ENCODE measurements around the gene POU4F3.

POU4F3 gene

DNA sequence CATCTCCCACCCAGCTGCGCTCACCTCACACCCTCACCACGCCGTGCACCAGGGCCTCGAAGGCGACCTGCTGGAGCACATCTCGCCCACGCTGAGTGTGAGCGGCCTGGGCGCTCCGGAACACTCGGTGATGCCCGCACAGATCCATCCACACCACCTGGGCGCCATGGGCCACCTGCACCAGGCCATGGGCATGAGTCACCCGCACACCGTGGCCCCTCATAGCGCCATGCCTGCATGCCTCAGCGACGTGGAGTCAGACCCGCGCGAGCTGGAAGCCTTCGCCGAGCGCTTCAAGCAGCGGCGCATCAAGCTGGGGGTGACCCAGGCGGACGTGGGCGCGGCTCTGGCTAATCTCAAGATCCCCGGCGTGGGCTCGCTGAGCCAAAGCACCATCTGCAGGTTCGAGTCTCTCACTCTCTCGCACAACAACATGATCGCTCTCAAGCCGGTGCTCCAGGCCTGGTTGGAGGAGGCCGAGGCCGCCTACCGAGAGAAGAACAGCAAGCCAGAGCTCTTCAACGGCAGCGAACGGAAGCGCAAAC lies 1.1 kb downstream of the POU4F3 start:
- DNase-seq (ENCODE audit: low read depth in 2 of 2) = no peak

DNA sequence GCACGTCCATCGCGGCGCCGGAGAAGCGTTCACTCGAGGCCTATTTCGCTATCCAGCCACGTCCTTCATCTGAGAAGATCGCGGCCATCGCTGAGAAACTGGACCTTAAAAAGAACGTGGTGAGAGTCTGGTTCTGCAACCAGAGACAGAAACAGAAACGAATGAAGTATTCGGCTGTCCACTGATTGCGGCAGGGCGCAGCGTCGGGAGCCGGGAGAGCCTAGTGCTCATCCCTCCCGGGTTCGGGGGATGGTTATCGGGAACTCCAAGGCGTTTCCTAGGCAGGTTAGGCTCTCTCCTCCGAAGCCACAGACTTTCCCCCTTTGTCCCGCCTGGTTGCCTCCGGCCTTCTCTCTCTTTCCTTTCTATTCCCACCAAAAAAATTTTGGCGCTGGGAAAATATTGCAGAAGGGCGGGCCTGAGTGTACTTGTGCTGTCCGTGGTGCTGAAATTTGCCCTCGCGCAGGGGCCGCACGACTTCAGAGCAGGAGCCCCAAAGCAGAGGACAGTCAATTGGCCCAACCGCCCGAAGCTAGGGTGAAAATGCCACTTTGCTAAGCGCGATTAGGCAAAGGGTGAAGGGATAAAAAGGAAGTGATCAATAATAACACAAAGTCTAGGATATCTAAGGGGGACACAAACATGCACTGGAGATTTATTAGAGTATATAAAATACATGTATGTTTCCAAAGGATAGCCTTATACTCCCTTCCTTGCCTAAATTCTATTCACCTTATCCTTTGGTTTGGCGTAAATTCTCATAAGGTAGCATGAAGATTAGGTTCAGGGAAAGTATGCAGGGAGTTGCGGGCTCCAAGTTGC lies 1.8 kb downstream of the POU4F3 start:
- DNase-seq (ENCODE audit: low read depth in 2 of 2) = no peak

- DNase-seq (ENCODE audit: low read depth in 2 of 2) = no peak
Measured at GRCh38 chr5:146341854-146342253, 3.2 kb downstream of the POU4F3 start.

- no peak for DNase-seq (ENCODE audit: low read depth in 2 of 2)
Measured at GRCh38 chr5:146342519-146342881, 3.9 kb downstream of the POU4F3 start.

DNA sequence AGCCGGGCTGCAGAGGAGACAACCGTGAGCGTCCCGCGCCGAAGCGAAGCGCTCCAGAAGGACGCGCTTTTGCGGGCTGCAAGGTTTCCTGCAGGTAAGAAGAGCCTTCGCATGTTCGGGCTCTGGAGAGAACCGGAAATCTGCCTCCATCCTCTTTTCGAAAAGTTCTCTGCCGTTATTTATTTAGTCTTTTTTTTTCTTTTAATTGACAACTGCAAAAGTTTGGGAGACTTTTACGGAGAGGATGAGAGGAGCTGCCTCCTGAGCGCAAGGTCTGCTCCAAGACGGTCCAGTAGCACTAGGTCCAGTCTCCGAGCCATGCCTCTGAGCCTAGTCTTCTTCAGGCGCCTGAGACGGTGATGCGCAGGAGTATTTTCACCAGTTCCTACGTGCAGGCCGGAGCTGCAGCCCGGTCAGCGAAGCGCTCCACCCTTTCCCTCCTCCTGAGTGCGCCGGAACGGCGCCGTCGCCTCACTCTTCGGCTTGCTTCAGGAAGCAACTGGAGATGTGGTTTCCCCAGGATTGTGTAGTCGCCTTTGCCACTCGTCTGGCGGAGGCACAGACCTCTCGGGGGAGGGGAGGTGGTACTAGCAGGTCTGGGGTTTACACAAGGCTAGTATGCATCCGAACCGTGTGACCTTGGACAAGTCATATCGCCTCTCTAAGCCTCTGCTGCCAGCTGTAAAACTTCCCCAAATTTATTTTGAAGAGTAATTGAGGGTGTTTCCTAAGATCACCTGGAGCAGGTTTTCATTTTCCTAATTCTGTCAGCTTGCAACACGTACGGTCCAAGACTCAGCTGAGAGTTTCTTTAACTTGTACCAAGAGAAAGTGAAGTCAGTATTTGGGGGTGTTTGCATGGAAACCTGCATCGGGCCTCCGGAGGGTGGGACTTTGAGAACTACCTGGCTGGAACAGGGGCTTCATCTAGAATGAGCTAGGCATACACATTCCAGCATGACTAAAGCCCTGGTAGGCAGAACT lies 4.5 kb downstream of the POU4F3 start:
- DNase-seq (ENCODE audit: low read depth in 2 of 2) = no peak

GRCh38 chr5:146344155-146345118 lies 5.8 kb downstream of the POU4F3 start:
- DNase-seq (ENCODE audit: low read depth in 2 of 2) = no peak

- no peak for DNase-seq (ENCODE audit: low read depth in 2 of 2)
Measured at GRCh38 chr5:146345240-146345577, 6.6 kb downstream of the POU4F3 start.

GRCh38 chr5:146345578-146346366 lies 7.1 kb downstream of the POU4F3 start:
- no peak for DNase-seq (ENCODE audit: low read depth in 2 of 2)

GRCh38 chr5:146357126-146357525 lies 18.5 kb downstream of the POU4F3 start:
- no peak for DNase-seq (ENCODE audit: low read depth in 2 of 2)

DNA sequence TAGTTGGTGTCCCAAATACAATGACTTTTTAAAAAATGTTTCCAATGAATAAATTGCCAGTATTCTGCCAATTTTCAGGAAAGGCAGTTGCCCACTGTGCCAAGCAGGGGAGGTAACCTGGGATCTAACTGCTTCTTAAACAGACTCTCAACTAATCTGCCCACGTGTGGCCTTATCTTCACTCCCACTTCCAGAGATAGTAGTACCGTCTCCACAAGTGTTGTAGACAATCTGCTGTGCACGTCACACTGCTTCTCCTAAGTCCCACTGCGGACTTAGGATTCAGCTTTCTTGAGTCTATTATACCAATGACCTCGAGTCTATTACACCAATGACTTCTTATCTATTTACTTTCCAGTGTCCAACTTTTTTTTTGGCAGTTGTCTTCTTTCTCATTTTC lies 21.2 kb downstream of the POU4F3 start:
- DNase-seq (ENCODE audit: low read depth in 2 of 2) = no peak

DNA sequence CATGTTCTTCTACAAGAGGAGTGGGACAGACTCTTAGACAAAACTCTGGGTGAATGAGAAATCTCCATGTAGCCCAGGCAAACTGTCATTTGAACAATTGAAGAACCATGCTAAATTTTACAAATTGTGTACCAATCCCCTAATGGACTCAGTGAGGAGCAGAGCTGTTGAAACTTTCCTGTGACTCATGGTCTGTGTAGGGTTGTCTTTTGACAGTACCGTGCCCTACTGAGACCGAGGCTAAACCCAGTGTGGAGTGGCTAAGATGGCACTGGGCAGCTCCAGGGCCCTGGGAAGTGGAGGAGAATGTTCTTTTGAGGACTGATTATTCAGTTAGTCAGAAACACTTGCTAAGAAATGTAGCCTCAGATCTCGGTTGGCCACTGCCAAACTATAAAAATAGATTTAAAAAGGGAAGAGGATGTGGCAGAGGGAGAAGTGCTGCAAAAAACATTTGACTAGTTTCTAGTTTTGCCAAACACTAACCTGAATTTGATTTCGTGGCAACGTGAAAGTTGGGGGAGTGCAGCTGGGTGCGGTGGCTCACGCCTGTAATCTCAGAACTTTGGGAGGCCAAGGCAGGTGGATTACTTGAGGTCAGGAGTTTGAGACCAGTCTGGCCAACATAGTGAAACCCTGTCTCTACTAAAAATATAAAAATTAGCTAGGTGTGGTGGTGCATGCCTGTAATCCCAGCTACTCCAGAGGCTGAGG lies 24.7 kb downstream of the POU4F3 start:
- no peak for DNase-seq (ENCODE audit: low read depth in 2 of 2)

GRCh38 chr5:146365618-146366017 lies 27.0 kb downstream of the POU4F3 start:
- DNase-seq (ENCODE audit: low read depth in 2 of 2) = no peak

GRCh38 chr5:146366904-146367303 lies 28.3 kb downstream of the POU4F3 start:
- DNase-seq (ENCODE audit: low read depth in 2 of 2) = no peak

DNA sequence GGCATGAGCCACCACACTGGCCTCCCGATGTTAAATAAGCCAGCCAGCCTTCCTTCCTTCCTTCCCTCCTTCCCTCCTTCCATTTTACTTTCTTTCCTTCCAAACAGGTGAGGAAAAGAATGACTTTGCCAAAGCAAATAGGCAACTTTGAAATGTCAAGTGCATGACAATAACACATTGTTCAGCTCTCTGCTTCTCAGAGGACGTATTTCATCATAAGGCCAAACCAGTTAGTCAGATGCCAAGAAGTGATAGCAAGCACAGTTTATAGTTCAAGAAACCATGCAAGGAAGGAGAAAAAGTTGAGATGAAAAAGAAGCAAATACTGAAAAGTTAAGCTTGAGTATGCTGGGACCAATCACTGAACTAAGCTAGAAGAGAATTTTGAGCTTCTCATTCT lies 29.5 kb downstream of the POU4F3 start:
- DNase-seq (ENCODE audit: low read depth in 2 of 2) = no peak

DNA sequence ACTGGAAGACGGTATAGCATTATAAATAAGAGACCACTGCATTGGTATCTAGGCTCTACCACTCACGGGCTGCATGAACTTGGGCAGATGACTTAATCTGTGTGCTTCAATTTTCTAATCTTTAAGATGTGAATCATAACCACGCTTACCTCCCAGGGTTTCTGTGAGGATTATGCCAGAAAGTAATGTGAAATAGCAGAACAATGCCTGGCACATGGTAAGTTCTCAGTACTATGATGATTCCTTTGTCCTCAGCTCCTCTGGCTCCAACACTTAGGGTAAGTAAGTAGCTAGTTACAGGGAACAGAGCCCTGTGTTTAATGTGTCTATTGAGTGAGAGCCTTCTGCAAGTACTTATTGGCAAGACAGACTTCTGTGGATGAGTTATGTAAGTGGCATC lies 31.1 kb downstream of the POU4F3 start:
- DNase-seq (ENCODE audit: low read depth in 2 of 2) = no peak

DNA sequence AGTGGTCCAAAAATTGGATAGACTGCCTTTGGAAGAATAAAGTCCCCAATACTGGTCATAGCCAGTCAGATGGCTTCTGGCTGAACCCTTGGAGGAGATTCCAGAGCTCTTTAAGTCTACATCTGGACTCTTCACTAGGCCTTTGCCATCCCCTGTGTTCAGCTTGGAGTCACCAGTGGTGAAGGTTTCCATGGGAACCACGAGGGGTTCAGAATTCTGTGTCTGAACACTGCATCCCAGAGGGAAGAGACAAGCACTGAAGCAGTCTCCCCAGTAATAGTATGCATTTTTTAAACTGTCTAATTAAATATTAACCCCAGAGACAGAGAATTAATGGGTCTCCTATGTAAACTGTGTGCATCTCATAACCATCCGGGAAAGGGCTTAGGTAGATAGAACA lies 38.2 kb downstream of the POU4F3 start:
- no peak for DNase-seq (ENCODE audit: low read depth in 2 of 2)

GRCh38 chr5:146378986-146379385 lies 40.3 kb downstream of the POU4F3 start:
- no peak for DNase-seq (ENCODE audit: low read depth in 2 of 2)

DNA sequence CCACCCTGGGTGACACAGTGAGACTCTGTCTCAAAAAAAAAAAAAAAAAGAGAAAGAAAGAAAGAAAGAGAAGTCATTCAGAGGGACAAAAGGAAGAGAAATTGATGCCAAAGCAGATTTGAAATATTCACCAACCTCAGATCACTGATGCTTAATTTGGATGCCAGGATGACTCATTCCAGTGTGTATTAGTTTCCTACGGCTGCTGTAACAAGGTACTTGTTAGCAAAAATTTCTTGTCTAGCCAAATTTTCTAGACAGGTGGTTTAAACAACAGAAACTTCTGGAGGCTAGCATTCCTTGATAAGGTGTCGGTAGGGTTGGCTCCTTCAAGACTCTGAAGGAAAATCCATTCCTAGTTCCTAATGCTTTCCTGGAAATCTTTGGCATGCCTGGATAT lies 42.1 kb downstream of the POU4F3 start:
- no peak for DNase-seq (ENCODE audit: low read depth in 2 of 2)

DNA sequence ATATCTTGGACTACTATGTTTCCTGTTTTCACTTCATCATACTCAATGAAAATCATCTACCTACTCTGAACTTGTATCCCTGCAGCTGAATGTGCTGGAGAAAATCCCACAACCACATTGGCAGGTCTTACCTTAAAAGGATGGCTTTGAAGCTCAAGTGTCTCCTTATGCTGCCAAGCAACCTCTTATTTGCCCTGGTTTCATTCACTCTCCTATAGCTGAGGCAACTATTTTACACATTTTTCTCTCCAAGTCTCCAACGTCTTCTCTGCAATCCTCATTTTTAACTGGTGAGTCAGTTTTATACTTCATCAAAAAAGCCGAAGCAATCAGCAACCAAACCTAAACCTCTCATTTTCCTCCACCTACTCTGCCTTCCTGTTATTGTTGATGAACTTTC lies 49.7 kb downstream of the POU4F3 start:
- DNase-seq (ENCODE audit: low read depth in 2 of 2) = no peak

DNA sequence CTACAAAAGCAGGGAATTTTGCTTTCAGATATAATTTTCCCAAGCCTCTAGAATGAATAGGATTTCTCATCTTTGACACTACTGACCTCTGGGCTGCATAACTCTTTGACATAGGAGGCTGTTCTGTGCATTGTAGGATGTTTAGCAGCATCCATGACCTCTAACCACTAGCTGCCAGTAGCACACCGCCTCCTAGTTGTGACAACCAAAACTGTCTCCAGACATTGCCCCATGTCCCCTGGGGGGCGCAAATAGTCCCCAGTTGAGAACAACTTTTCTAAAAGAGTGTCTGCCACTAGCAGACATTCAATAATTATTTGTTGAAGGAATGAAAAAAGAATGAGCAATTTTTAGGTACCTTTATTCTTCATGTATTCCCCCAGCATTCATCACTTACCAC lies 51.8 kb downstream of the POU4F3 start:
- DNase-seq (ENCODE audit: low read depth in 2 of 2) = no peak

Measured in stimulated activated CD8-positive, alpha-beta memory T cell treated with anti-CD3 and anti-CD28 coated beads, Interleukin-15, amount 100 ng/mL, for 4 hours (primary cell).